NCI-H2196 (cell line): Measurements from ENCODE around the gene GP9.
"Not testable (repeated sequence)": the region's sequence is repeated elsewhere in the genome, so short reads cannot be mapped to it uniquely, and the experiment has no call there.

Experiments
- DNase-seq: peaks from one replicate; lab custom pipeline; 2025; ENCODE audit not compliant: unreplicated experiment; lab: John Stamatoyannopoulos, UW

Gene GP9

GRCh38 chr3:129047553-129047839, 13.1 kb upstream of the GP9 start:
- no peak for DNase-seq

- DNase-seq = no peak
These were observed 9.9 kb upstream of the GP9 start for GRCh38 chr3:129050556-129051295.

GRCh38 chr3:129051871-129052340, 8.7 kb upstream of the GP9 start:
- DNase-seq = peak; percentile 66

- DNase-seq = peak; percentile 81
These were observed 7.9 kb upstream of the GP9 start for GRCh38 chr3:129052675-129053074.

GRCh38 chr3:129054605-129055104, 5.9 kb upstream of the GP9 start:
- no peak for DNase-seq

- DNase-seq = no peak
These were observed 4.0 kb upstream of the GP9 start for GRCh38 chr3:129056451-129057173.

- DNase-seq = no peak
These were observed 3.3 kb upstream of the GP9 start for GRCh38 chr3:129057249-129057648.

- DNase-seq = peak; percentile 92
These were observed 2.0 kb upstream of the GP9 start for GRCh38 chr3:129058441-129059200.

GRCh38 chr3:129059311-129059958, 1.1 kb upstream of the GP9 start:
- DNase-seq = no peak

- DNase-seq = no peak
These were observed 676 bp downstream of the GP9 start for GRCh38 chr3:129061023-129061887.

- DNase-seq = no peak
These were observed 1.6 kb downstream of the GP9 start for GRCh38 chr3:129061888-129062834.

- DNase-seq = no peak
These were observed 2.6 kb downstream of the GP9 start for GRCh38 chr3:129063091-129063640.

GRCh38 chr3:129063841-129064482, 3.4 kb downstream of the GP9 start:
- DNase-seq = peak; percentile 89

GRCh38 chr3:129065016-129065719, 4.6 kb downstream of the GP9 start:
- DNase-seq = no peak

GRCh38 chr3:129065720-129066073, 5.1 kb downstream of the GP9 start:
- no peak for DNase-seq

- not testable (repeated sequence) for DNase-seq
These were observed 7.1 kb downstream of the GP9 start for GRCh38 chr3:129067719-129068118.

GRCh38 chr3:129068291-129068886, 7.8 kb downstream of the GP9 start:
- no peak for DNase-seq
